Measurements from ENCODE around the gene ZNF75A. TPM values are rescaled to one million over a fixed set of nuclear protein-coding genes. Genes with fewer than 3 reads are reported as not detected.

The ZNF75A gene
- total RNA-seq, 1 experiment from 2014 or later, result 10.3 TPM

- TF ChIP-seq ZBTB33 (IDR thresholded peaks at IDR 0.05; ENCODE audit: extremely low read depth, insufficient replicate concordance, low read length), result no peak
- TF ChIP-seq SIN3A (IDR thresholded peaks at IDR 0.05; ENCODE audit: low read depth), result no peak
- no peak for TF ChIP-seq POLR2AphosphoS5 (IDR thresholded peaks at IDR 0.05; ENCODE audit: low read depth, low read length)
- no peak for TF ChIP-seq POLR2A (IDR thresholded peaks at IDR 0.05; ENCODE audit: borderline replicate concordance, extremely low read depth, insufficient read depth, insufficient read length)
- no peak for TF ChIP-seq TCF7L2 (IDR thresholded peaks at IDR 0.05; ENCODE audit: borderline replicate concordance, extremely low read depth, insufficient read depth, insufficient read length)
- TF ChIP-seq EZH2 (IDR thresholded peaks at IDR 0.05), result no peak
- TF ChIP-seq CTCF (IDR thresholded peaks at IDR 0.05 in 2 of 3, conservative IDR thresholded peaks at IDR 0.05 in 1 of 3; ENCODE audit: borderline replicate concordance in 1 of 3, insufficient read depth in 1 of 3, low read depth in 2 of 3, low read length in 2 of 3), result no peak
- TF ChIP-seq EZH2phosphoT487 (IDR thresholded peaks at IDR 0.05; ENCODE audit: borderline replicate concordance), result no peak
- no peak for TF ChIP-seq ATF3 (IDR thresholded peaks at IDR 0.05)
Observed at GRCh38 chr16:3328643-3329042, 23.3 kb downstream of the ZNF75A start (continued).

GRCh38 chr16:3346041-3346440 is 40.7 kb downstream of the ZNF75A start:
- ChIA-PET CTCF (no interaction called here), POLR2A (no interaction called here), RAD21 (ENCODE audit: low non-redundant PET in 1 of 2, low total read pairs in 2 of 2, uncharacterized antibody in 2 of 2, unreplicated experiment in 2 of 2) (no interaction called here)
- no peak for DNase-seq (ENCODE audit: low read depth, low spot score)
- no peak overlapping the region for H3K4me3 ChIP-seq (replicated peaks in 1 of 2; ENCODE audit: low read depth in 1 of 2, low read length in 2 of 2)
- H3K27me3 ChIP-seq (ENCODE audit: insufficient read depth, low read length), result no peaks in the 10 kb centered on the region
- H3K79me2 ChIP-seq (ENCODE audit: insufficient read depth, low read length), result no peaks in the 10 kb centered on the region
- no TSS peak for BruUV-seq (replicated peaks)
- ATAC-seq, result no peak
- H3K9me3 ChIP-seq (ENCODE audit: control insufficient read depth in 1 of 2, insufficient read depth in 1 of 2, low read depth in 1 of 2, low read length in 2 of 2), result no peaks in the 10 kb centered on the region
- no peaks in the 10 kb centered on the region for H3K4me1 ChIP-seq (ENCODE audit: control insufficient read depth in 1 of 2, insufficient read depth in 2 of 2, low read length in 2 of 2)
- TF ChIP-seq YY1 (IDR thresholded peaks at IDR 0.05; ENCODE audit: extremely low read depth, insufficient replicate concordance, low read depth, low read length), result no peak
- TF ChIP-seq RAD21 (IDR thresholded peaks at IDR 0.05; ENCODE audit: low read depth), result no peak
- TF ChIP-seq EZH2phosphoT487 (IDR thresholded peaks at IDR 0.05; ENCODE audit: borderline replicate concordance), result no peak
- no peak for TF ChIP-seq EZH2 (IDR thresholded peaks at IDR 0.05)
- TF ChIP-seq SRF (IDR thresholded peaks at IDR 0.05; ENCODE audit: low read depth), result no peak
- no peak for TF ChIP-seq ZFX (IDR thresholded peaks at IDR 0.05)
- no peak for TF ChIP-seq POLR2AphosphoS5 (IDR thresholded peaks at IDR 0.05; ENCODE audit: low read depth, low read length)
- no peak for TF ChIP-seq FOSL1 (IDR thresholded peaks at IDR 0.05; ENCODE audit: low read depth)
- TF ChIP-seq POLR2A (IDR thresholded peaks at IDR 0.05; ENCODE audit: borderline replicate concordance, extremely low read depth, insufficient read depth, insufficient read length), result no peak
- no peak for TF ChIP-seq TCF7L2 (IDR thresholded peaks at IDR 0.05; ENCODE audit: borderline replicate concordance, extremely low read depth, insufficient read depth, insufficient read length)
- H3K27ac ChIP-seq (ENCODE audit: low read depth, low read length), result no peak overlapping the region
- intact Hi-C loops (cut with micrococcal nuclease), result no loop called here
- H3K4me2 ChIP-seq (ENCODE audit: low read length), result no peak overlapping the region
- H4K20me1 ChIP-seq (ENCODE audit: insufficient read depth), result no peaks in the 10 kb centered on the region
- H3K9ac ChIP-seq (ENCODE audit: low read length), result no peak overlapping the region
- no peaks in the 10 kb centered on the region for H3K36me3 ChIP-seq (ENCODE audit: control insufficient read depth in 1 of 2, insufficient read depth in 2 of 2, low read length in 2 of 2)
- H2AFZ ChIP-seq (ENCODE audit: low read depth, low read length, poor library complexity, severe bottlenecking), result no peak overlapping the region
- no peaks in the 10 kb centered on the region for H3K9me2 ChIP-seq (ENCODE audit: insufficient read depth)
